Neural crest cell (in vitro differentiated cells): ENCODE measurements around the gene PRICKLE2. TPM values are rescaled to one million over a fixed set of nuclear protein-coding genes. Genes with fewer than 3 reads are reported as not detected.

Experiments
- DNase-seq: peaks from one replicate; pipeline ENCODE4 v3.0.0; 2021; ENCODE audit warnings: low read depth, mixed read lengths, low spot score
- H3K27ac Mint-ChIP-seq: one replicate; pipeline ENCODE4 v1.8.0; 2021; ENCODE audit warnings: mild to moderate bottlenecking, mixed read lengths; ENCODE audit not compliant: unreplicated experiment
- H3K27me3 Mint-ChIP-seq: 2 replicates; pipeline ENCODE4 v1.8.0; 2021; ENCODE audit warnings: low read depth, mild to moderate bottlenecking, mixed read lengths
- H3K36me3 Mint-ChIP-seq: 2 replicates; pipeline ENCODE4 v1.8.0; 2021; ENCODE audit warnings: low read depth, mild to moderate bottlenecking, mixed read lengths
- H3K4me1 Mint-ChIP-seq: 2 replicates; pipeline ENCODE4 v1.8.0; 2021; ENCODE audit warnings: mixed read lengths
- H3K4me3 Mint-ChIP-seq: one replicate; pipeline ENCODE4 v1.8.0; 2021; ENCODE audit warnings: mild to moderate bottlenecking, mixed read lengths
- H3K9me3 Mint-ChIP-seq: 2 replicates; pipeline ENCODE4 v1.8.0; 2021; ENCODE audit warnings: mixed read lengths
- CTCF ChIP-seq: fragments of 200-600 bp; sonication (generic); conservative IDR thresholded peaks from 2 replicates; pipeline ENCODE4 v1.5.0; 2021; ENCODE audit warnings: antibody characterized with exemption, mild to moderate bottlenecking
- total RNA-seq: library from RNA; stranded (reverse); gene quantifications from 2 replicates; pipeline ENCODE4 v1.2.1, GENCODE V29; 2021

The PRICKLE2 gene
- total RNA-seq, 1 donor from 2014 or later, result 11.8 TPM

GRCh38 chr3:64270142-64270865 lies 45.0 kb upstream of the PRICKLE2 start:
- Mint-ChIP-seq H3K4me3 (no peak overlapping the region), H3K27me3 (no peaks in the 10 kb centered on the region)

GRCh38 chr3:64268926-64269325 lies 43.7 kb upstream of the PRICKLE2 start:
- no peaks in the 10 kb centered on the region for H3K27me3 Mint-ChIP-seq
- H3K4me3 Mint-ChIP-seq, result peak overlapping the region; percentile 70
- H3K9me3 Mint-ChIP-seq, result peaks cover 10% of the 10 kb centered on the region
- peaks cover 8% of the 10 kb centered on the region for H3K36me3 Mint-ChIP-seq
- no peak overlapping the region for H3K27ac Mint-ChIP-seq
- H3K4me1 Mint-ChIP-seq, result peaks cover 46% of the 10 kb centered on the region
- no peak for TF ChIP-seq CTCF
- DNase-seq, result no peak

More at GRCh38 chr3:64270142-64270865, 45.0 kb upstream of the PRICKLE2 start:
- no peak for DNase-seq
- no peak for TF ChIP-seq CTCF
- peaks cover 10% of the 10 kb centered on the region for H3K9me3 Mint-ChIP-seq
- peaks cover 35% of the 10 kb centered on the region for H3K4me1 Mint-ChIP-seq
- no peak overlapping the region for H3K27ac Mint-ChIP-seq
- peaks cover 8% of the 10 kb centered on the region for H3K36me3 Mint-ChIP-seq

- Mint-ChIP-seq H3K36me3 (peaks cover 8% of the 10 kb centered on the region), H3K9me3 (peaks cover 10% of the 10 kb centered on the region), H3K27me3 (peaks cover 2% of the 10 kb centered on the region), H3K27ac (no peak overlapping the region), H3K4me3 (peak overlapping the region; percentile 70), H3K4me1 (peaks cover 53% of the 10 kb centered on the region)
- peak; percentile 6 for DNase-seq
- TF ChIP-seq CTCF, result no peak
These were observed 42.7 kb upstream of the PRICKLE2 start for GRCh38 chr3:64267721-64268604.

- TF ChIP-seq CTCF, result no peak
- Mint-ChIP-seq H3K4me1 (peaks cover 57% of the 10 kb centered on the region), H3K27ac (no peak overlapping the region), H3K4me3 (peak overlapping the region; percentile 70), H3K9me3 (peaks cover 12% of the 10 kb centered on the region), H3K27me3 (peaks cover 2% of the 10 kb centered on the region), H3K36me3 (peaks cover 8% of the 10 kb centered on the region)
- DNase-seq, result no peak
These were observed 41.7 kb upstream of the PRICKLE2 start for GRCh38 chr3:64266983-64267382.

GRCh38 chr3:64266065-64266931 lies 41.0 kb upstream of the PRICKLE2 start:
- H3K27ac Mint-ChIP-seq, result no peak overlapping the region
- H3K4me1 Mint-ChIP-seq, result peaks cover 60% of the 10 kb centered on the region
- peak overlapping the region; percentile 56 for H3K4me3 Mint-ChIP-seq
- no peak for TF ChIP-seq CTCF
- no peak for DNase-seq
- peaks cover 8% of the 10 kb centered on the region for H3K9me3 Mint-ChIP-seq
- H3K27me3 Mint-ChIP-seq, result peaks cover 2% of the 10 kb centered on the region
- H3K36me3 Mint-ChIP-seq, result peaks cover 8% of the 10 kb centered on the region
